ENCODE results near the gene DBN1. TPM values are rescaled to one million over a fixed set of nuclear protein-coding genes. Genes with fewer than 3 reads are reported as not detected.
A peak's percentile ranks its signal among the peaks of the same experiment; 100 is the strongest.

The DBN1 gene
- total RNA-seq, 8 experiments from 2014 or later = 70.8 to 406 (median 136) TPM

GRCh38 chr5:177454397-177455035, 18.9 kb downstream of the DBN1 start:
- Histone ChIP-seq H3K4me1 (replicated peaks in 1 of 2) (peaks cover 20 to 38% of the 10 kb centered on the region in 2 donors), H3K4me3 (peak overlapping the region; percentile 44 to 60 (median 51)), H3K27ac (peak overlapping the region; percentile 75 to 81)
- peak; percentile 52 to 64 (median 60) for ATAC-seq (replicated peaks in 6 of 8)
- WGBS, 10 experiments = 0 to 2% (median 0%) methylated on average over 1 to 11 of the region's 84 CpGs; no CpG with 5 or more reads in 7 of the 10 experiments
- in situ Hi-C loops (cut with MboI; ENCODE audit: low pct_unique_long_range_greater_than_20kb in 2 of 9, low sequenced_read_pairs in 9 of 9, unreplicated experiment in 9 of 9) = no loop called here

DNA sequence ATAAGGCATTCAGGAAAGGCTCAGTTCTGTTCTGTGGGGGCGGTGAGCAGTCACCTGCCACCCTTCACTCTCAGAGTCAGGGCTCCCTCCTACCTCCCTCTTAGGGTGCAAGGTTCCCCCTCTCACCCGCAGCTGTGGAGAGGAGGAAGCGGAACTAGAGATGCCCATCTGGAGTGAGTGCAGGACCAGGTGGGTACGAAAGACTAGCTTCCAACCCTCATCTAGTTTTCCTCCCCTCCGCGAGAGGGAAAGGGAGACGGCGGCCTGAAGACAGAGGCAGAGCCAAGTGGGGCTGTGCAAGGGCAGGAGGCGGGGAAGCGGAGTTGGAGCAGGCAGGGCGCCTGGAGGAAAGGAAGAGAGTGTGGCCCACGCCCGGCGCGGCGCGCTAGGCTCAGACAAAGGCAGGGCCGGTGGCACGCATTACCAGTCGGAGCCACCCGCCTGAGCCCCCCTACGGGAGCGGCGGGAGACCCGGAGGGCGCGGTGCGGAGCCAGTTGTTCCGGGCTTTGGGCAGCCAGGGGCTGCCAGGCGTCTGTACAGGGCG, 19.5 kb downstream of the DBN1 start:
- in situ Hi-C loops (cut with MboI; ENCODE audit: low pct_unique_long_range_greater_than_20kb in 2 of 9, low sequenced_read_pairs in 9 of 9, unreplicated experiment in 9 of 9) = no loop called here
- 8 to 83% (median 29%) methylated on average over 1 to 12 of the region's 31 CpGs; no CpG with 5 or more reads in 6 of the 10 experiments for WGBS, 10 experiments
- Histone ChIP-seq H3K4me3 (peak overlapping the region; percentile 44 to 60 (median 51)), H3K4me1 (replicated peaks in 1 of 2) (peaks cover 24 to 34% of the 10 kb centered on the region in 2 donors), H3K27ac (peak overlapping the region; percentile 55 to 71)
- peak; percentile 2 to 23 (median 6) for ATAC-seq (replicated peaks in 6 of 8)

- H3K27ac ChIP-seq = no peak overlapping the region
- ATAC-seq (replicated peaks in 6 of 8) = peak in 1 of 8 experiments; percentile 0
- WGBS, 10 experiments = 67 to 92% (median 78%) methylated on average over 1 to 11 of the region's 17 CpGs; no CpG with 5 or more reads in 4 of the 10 experiments
- no peak overlapping the region for H3K4me3 ChIP-seq
- in situ Hi-C loops (cut with MboI; ENCODE audit: low pct_unique_long_range_greater_than_20kb in 2 of 9, low sequenced_read_pairs in 9 of 9, unreplicated experiment in 9 of 9) = no loop called here
- peaks cover 31 to 33% of the 10 kb centered on the region in 2 donors for H3K4me1 ChIP-seq (replicated peaks in 1 of 2)
Measured at GRCh38 chr5:177452688-177453638, 20.5 kb downstream of the DBN1 start.

DNA sequence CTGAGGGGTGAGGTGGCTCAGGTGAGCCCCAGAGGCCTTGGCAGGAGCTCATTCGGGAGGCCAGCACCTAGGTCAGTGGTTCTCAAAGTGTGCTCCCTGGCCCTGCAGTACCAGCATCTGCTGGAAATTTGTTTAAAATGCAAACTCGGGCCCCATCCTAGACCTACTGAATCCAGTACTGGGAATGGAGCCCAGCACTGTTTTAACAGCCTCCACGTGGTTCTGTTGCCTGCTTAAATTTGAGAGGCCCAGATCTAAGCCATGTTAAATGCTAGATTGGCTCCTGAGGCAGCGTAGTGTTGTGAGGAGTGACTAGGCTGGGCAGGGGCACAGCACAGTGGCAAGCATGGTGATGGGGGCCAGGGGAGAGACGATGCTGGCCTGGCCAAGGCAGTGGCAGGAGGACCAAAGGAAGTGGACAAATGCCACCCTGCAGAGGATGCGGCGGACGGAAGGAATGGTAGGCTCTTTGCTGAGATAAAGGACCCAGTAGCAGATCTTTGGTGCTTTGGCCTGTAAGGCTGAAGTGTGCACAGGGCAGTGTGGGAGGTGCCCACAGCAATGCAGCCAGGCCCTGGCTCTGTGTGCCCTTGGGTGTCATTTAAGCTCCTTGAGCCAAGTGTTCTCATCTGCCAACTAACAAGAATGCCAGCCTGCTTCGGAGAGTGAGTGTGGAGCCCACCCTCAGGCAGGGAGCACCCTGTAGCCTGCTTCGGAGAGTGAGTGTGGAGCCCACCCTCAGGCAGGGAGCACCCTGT, 22.6 kb downstream of the DBN1 start:
- WGBS, 10 experiments = 63 to 100% (median 92%) methylated on average over 1 to 7 of the region's 10 CpGs; no CpG with 5 or more reads in 3 of the 10 experiments
- in situ Hi-C loops (cut with MboI; ENCODE audit: low pct_unique_long_range_greater_than_20kb in 2 of 9, low sequenced_read_pairs in 9 of 9, unreplicated experiment in 9 of 9) = no loop called here
- Histone ChIP-seq H3K27ac (no peak overlapping the region), H3K4me3 (no peak overlapping the region), H3K4me1 (replicated peaks in 1 of 2) (peaks cover 27 to 29% of the 10 kb centered on the region in 2 donors)
- no peak for ATAC-seq (replicated peaks in 6 of 8)

DNA sequence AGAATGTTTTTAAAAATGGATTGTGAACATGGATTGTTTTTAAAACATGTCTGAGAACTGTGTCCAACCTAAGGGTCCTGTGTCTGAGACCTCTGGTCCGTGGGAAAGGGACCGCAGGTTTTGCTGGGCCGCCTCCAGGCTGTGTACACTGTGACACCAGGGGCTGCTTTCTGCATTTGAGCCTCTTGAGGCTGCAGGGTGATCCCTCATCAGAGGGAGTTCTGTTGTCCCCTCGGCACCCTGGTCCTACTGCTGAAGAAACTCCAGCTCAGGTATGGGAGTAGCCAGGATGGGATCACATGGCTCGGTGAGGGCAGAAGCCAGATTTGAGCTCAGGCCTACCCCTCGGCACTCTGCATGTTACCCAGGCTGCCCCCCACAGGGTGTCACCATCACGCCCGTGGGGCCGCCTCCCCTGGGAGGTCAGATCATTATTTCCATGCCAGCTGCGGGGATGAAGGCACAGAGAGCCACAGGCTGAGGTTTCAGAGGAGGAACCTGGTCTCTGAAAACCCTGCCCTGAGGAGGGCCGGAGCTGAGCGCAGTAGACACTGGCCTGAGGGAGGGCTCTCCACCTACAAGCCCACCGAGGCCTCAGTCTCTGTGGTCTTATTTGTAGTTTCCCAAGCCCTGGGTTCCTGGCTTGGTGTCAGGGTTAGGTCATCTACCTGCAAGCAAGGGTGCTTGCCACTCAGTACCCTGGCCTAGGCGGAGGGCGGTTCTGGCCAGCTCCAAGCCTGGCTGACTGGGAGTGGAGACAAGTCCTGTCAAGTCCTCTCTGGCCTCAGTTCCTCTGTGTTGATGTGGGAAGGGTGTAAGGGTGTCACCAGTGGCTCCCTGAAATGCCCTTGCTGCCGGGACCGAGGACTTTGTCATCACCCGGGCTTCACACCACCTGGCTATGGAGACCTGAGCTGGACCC, 24.0 kb downstream of the DBN1 start:
- Histone ChIP-seq H3K4me3 (no peak overlapping the region), H3K27ac (no peak overlapping the region), H3K4me1 (replicated peaks in 1 of 2) (peaks cover 32 to 41% of the 10 kb centered on the region in 2 donors)
- no peak for ATAC-seq (replicated peaks in 6 of 8)
- in situ Hi-C loops (cut with MboI; ENCODE audit: low pct_unique_long_range_greater_than_20kb in 2 of 9, low sequenced_read_pairs in 9 of 9, unreplicated experiment in 9 of 9) = no loop called here
- WGBS, 10 experiments = 80 to 100% (median 93%) methylated on average over 1 to 6 of the region's 18 CpGs; no CpG with 5 or more reads in 5 of the 10 experiments

- in situ Hi-C loops (cut with MboI; ENCODE audit: low pct_unique_long_range_greater_than_20kb in 2 of 9, low sequenced_read_pairs in 9 of 9, unreplicated experiment in 9 of 9) = no loop called here
- H3K4me3 ChIP-seq = no peak overlapping the region
- 80 to 100% (median 100%) methylated on average over 1 to 3 of the region's 6 CpGs; no CpG with 5 or more reads in 2 of the 10 experiments for WGBS, 10 experiments
- H3K4me1 ChIP-seq (replicated peaks in 1 of 2) = peaks cover 28 to 35% of the 10 kb centered on the region in 2 donors
- no peak for ATAC-seq (replicated peaks in 6 of 8)
- no peak overlapping the region for H3K27ac ChIP-seq
Measured at GRCh38 chr5:177448244-177448950, 25.0 kb downstream of the DBN1 start.

GRCh38 chr5:177447611-177448243, 25.7 kb downstream of the DBN1 start:
- ATAC-seq (replicated peaks in 6 of 8) = peak; percentile 2 to 47 (median 32)
- H3K4me1 ChIP-seq (replicated peaks in 1 of 2) = peaks cover 28 to 33% of the 10 kb centered on the region in 2 donors
- peak overlapping the region; percentile 83 to 91 for H3K27ac ChIP-seq
- H3K4me3 ChIP-seq = peak overlapping the region; percentile 53 to 90 (median 67)
- in situ Hi-C loops (cut with MboI; ENCODE audit: low pct_unique_long_range_greater_than_20kb in 2 of 9, low sequenced_read_pairs in 9 of 9, unreplicated experiment in 9 of 9) = no loop called here
- WGBS, 10 experiments = 8 to 53% (median 26%) methylated on average over 1 to 9 of the region's 23 CpGs; no CpG with 5 or more reads in 6 of the 10 experiments

DNA sequence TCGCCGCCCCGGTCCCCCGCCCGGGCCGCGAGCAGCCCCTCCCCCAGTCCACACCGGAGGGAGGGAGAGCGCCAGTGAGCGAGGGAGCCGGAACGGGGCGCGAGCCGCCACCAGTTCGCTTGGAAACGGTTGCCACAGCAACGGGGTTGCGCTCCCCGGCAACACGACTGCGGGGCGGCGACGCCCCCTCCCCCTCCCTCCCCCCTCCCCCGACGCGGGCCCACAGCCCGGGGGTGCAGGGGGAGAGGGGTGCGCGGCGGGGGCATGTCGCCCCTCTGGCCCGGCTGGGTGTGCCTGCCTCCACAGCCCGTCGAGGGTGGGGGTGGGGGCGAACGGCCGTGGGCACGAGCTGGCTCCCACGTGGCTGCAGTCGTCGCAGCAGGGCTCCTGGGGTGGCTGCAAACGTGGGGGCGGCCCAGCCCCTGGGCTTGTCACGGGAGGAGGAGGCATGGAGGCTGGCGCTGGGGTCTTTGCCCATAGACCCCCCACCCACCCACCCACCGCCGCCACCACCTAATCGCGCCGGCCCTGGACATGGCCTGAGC, 26.3 kb downstream of the DBN1 start:
- Histone ChIP-seq H3K4me1 (replicated peaks in 1 of 2) (peaks cover 28 to 33% of the 10 kb centered on the region in 2 donors), H3K4me3 (peak overlapping the region; percentile 53 to 90 (median 67)), H3K27ac (peak overlapping the region; percentile 83 to 91)
- no CpG with 5 or more reads among the region's 52 CpGs for WGBS, 10 experiments
- ATAC-seq (replicated peaks in 6 of 8) = peak; percentile 30 to 76 (median 66)
- in situ Hi-C loops (cut with MboI; ENCODE audit: low pct_unique_long_range_greater_than_20kb in 2 of 9, low sequenced_read_pairs in 9 of 9, unreplicated experiment in 9 of 9) = no loop called here

- WGBS, 10 experiments = 0% methylated on average over 2 of the region's 89 CpGs; no CpG with 5 or more reads in 8 of the 10 experiments
- H3K27ac ChIP-seq = peak within 1 kb of the TSS; percentile 83 to 91
- H3K4me3 ChIP-seq = peak within 1 kb of the TSS; percentile 53 to 90 (median 67)
- in situ Hi-C loops (cut with MboI; ENCODE audit: low pct_unique_long_range_greater_than_20kb in 2 of 9, low sequenced_read_pairs in 9 of 9, unreplicated experiment in 9 of 9) = no loop called here
- peaks cover 28 to 33% of the 10 kb centered on the region in 2 donors for H3K4me1 ChIP-seq (replicated peaks in 1 of 2)
- peak; percentile 60 to 71 (median 64) for ATAC-seq (replicated peaks in 6 of 8)
Measured at GRCh38 chr5:177446200-177447065, 27.0 kb downstream of the DBN1 start, which contains the start of gene PRR7. Gene PRR7 (plus strand): TSS chr5:177446814. CDS start chr5:177455068, 8,254 bp downstream.

DNA sequence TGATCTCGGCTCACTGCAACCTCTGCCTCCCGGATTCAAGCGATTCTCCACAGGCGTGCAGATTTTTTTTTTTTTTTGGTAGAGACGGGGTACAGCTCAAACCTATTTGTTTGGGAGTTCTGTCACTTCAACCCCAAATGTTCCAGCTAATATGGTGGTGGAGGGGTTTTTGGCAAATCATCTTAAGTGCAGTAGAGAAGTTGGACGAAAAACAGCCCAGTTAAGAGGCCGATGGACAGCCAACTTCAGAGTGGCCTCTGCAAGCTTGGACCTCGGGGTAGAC, 27.6 kb downstream of the DBN1 start:
- H3K4me3 ChIP-seq = peak overlapping the region; percentile 53 to 90 (median 67)
- H3K27ac ChIP-seq = no peak overlapping the region
- H3K4me1 ChIP-seq (replicated peaks in 1 of 2) = peaks cover 28 to 33% of the 10 kb centered on the region in 2 donors
- in situ Hi-C loops (cut with MboI; ENCODE audit: low pct_unique_long_range_greater_than_20kb in 2 of 9, low sequenced_read_pairs in 9 of 9, unreplicated experiment in 9 of 9) = no loop called here
- WGBS, 10 experiments = 0 to 47% (median 16%) methylated on average over 1 to 7 of the region's 8 CpGs; no CpG with 5 or more reads in 1 of the 10 experiments
- no peak for ATAC-seq (replicated peaks in 6 of 8)
